IPS-18c (cell line): ENCODE data around the gene TRIM75.
"Not testable (repeated sequence)": the region's sequence is repeated elsewhere in the genome, so short reads cannot be mapped to it uniquely, and the experiment has no call there.

Source experiments
- H3K4me3 ChIP-seq: 2 replicates; pipeline ENCODE4 v1.7.0; 2013; ENCODE audit warnings: low read depth, mild to moderate bottlenecking, low read length, moderate library complexity; ENCODE audit not compliant: insufficient read depth
- H3K9me3 ChIP-seq: one replicate; pipeline ENCODE4 v1.6.1; 2013; ENCODE audit warnings: mild to moderate bottlenecking, low read length, moderate library complexity; ENCODE audit not compliant: control insufficient read depth, insufficient read depth

The TRIM75 gene

GRCh38 chr4:165053645-165054044 lies at the start of gene TRIM75:
TRIM75 (plus strand) TSS chr4:165053866; CDS start chr4:165059148, 5,282 bp downstream.
- Histone ChIP-seq H3K4me3 (no peak within 1 kb of the TSS), H3K9me3 (no peaks in the 10 kb centered on the region)

- Histone ChIP-seq H3K9me3 (no peaks in the 10 kb centered on the region), H3K4me3 (no peak overlapping the region)
These were observed 48.2 kb upstream of the TRIM75 start for GRCh38 chr4:165005352-165005925.

GRCh38 chr4:165006456-165006855 lies 47.2 kb upstream of the TRIM75 start:
- no peak overlapping the region for H3K4me3 ChIP-seq
- no peaks in the 10 kb centered on the region for H3K9me3 ChIP-seq

- H3K9me3 ChIP-seq: no peaks in the 10 kb centered on the region
- no peak overlapping the region for H3K4me3 ChIP-seq
These were observed 46.8 kb upstream of the TRIM75 start for GRCh38 chr4:165006886-165007285.

GRCh38 chr4:165009493-165010227 lies 44.0 kb upstream of the TRIM75 start:
- H3K9me3 ChIP-seq: no peaks in the 10 kb centered on the region

GRCh38 chr4:165010487-165010886 lies 43.2 kb upstream of the TRIM75 start:
- no peaks in the 10 kb centered on the region for H3K9me3 ChIP-seq
- no peak overlapping the region for H3K4me3 ChIP-seq

More at GRCh38 chr4:165009493-165010227, 44.0 kb upstream of the TRIM75 start:
- H3K4me3 ChIP-seq: no peak overlapping the region

- no peak overlapping the region for H3K4me3 ChIP-seq
- H3K9me3 ChIP-seq: no peaks in the 10 kb centered on the region
These were observed 42.7 kb upstream of the TRIM75 start for GRCh38 chr4:165010991-165011390.

GRCh38 chr4:165011403-165011802 lies 42.3 kb upstream of the TRIM75 start:
- H3K9me3 ChIP-seq: no peaks in the 10 kb centered on the region
- H3K4me3 ChIP-seq: no peak overlapping the region

GRCh38 chr4:165013691-165014090 lies 40.0 kb upstream of the TRIM75 start:
- Histone ChIP-seq H3K9me3 (no peaks in the 10 kb centered on the region), H3K4me3 (no peak overlapping the region)

- Histone ChIP-seq H3K9me3 (no peaks in the 10 kb centered on the region), H3K4me3 (no peak overlapping the region)
These were observed 36.7 kb upstream of the TRIM75 start for GRCh38 chr4:165016971-165017370.

- H3K4me3 ChIP-seq, H3K9me3 ChIP-seq: not testable (repeated sequence)
These were observed 33.7 kb upstream of the TRIM75 start for GRCh38 chr4:165019995-165020394.

GRCh38 chr4:165025782-165026181 lies 27.9 kb upstream of the TRIM75 start:
- H3K9me3 ChIP-seq, H3K4me3 ChIP-seq: not testable (repeated sequence)

- H3K4me3 ChIP-seq: no peak overlapping the region
- no peaks in the 10 kb centered on the region for H3K9me3 ChIP-seq
These were observed 25.8 kb upstream of the TRIM75 start for GRCh38 chr4:165027762-165028402.

- H3K4me3 ChIP-seq: no peak within 1 kb of the TSS
- no peaks in the 10 kb centered on the region for H3K9me3 ChIP-seq
These were observed 22.0 kb upstream of the TRIM75 start, which contains the start of gene TRIM60 for GRCh38 chr4:165031436-165032211. TRIM60 (plus strand) TSS chr4:165031999; CDS start chr4:165040073, 8,074 bp downstream.

GRCh38 chr4:165048170-165048569 lies 5.5 kb upstream of the TRIM75 start:
- Histone ChIP-seq H3K4me3 (no peak overlapping the region), H3K9me3 (no peaks in the 10 kb centered on the region)

GRCh38 chr4:165052627-165053026 lies 1.0 kb upstream of the TRIM75 start:
- Histone ChIP-seq H3K4me3 (no peak overlapping the region), H3K9me3 (no peaks in the 10 kb centered on the region)

GRCh38 chr4:165055601-165056000 lies 1.9 kb downstream of the TRIM75 start:
- H3K4me3 ChIP-seq: no peak overlapping the region
- H3K9me3 ChIP-seq: no peaks in the 10 kb centered on the region
